ENCODE measurements around the gene EFHD1. TPM values are rescaled to one million over a fixed set of nuclear protein-coding genes. Genes with fewer than 3 reads are reported as not detected.

The EFHD1 gene
- total and polyA plus RNA-seq, 8 donors = 3.5 to 13.6 (median 5.0) TPM

DNA sequence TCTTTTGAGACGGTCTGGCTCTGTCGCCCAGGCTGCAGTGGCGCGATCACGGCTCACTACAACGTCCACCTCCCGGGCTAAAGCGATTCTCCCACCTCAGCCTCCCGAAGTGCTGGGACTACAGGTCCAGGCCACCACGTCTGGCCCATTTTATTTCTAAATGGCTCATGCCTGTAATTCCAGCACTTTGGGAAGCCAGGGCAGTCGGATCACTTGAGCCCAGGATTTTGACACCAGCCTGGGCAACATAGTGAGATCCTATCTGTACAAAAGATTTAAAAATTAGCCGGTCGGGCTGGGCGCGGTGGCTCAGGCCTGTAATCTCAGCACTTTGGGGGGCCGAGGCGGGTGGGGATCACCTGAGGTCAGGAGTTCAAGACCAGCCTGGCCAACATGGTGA lies 26.4 kb upstream of the EFHD1 start:
- Histone ChIP-seq H3K27ac (no peak overlapping the region), H3K9me3 (no peaks in the 10 kb centered on the region), H3K4me1 (peaks cover 0 to 4% of the 10 kb centered on the region in 2 donors), H3K36me3 (no peaks in the 10 kb centered on the region), H3K4me3 (no peak overlapping the region), H3K27me3 (no peaks in the 10 kb centered on the region)
- intact Hi-C loops (cut with DNase I) = no loop called here
- ATAC-seq = no peak
- TF ChIP-seq, protein P1, sequence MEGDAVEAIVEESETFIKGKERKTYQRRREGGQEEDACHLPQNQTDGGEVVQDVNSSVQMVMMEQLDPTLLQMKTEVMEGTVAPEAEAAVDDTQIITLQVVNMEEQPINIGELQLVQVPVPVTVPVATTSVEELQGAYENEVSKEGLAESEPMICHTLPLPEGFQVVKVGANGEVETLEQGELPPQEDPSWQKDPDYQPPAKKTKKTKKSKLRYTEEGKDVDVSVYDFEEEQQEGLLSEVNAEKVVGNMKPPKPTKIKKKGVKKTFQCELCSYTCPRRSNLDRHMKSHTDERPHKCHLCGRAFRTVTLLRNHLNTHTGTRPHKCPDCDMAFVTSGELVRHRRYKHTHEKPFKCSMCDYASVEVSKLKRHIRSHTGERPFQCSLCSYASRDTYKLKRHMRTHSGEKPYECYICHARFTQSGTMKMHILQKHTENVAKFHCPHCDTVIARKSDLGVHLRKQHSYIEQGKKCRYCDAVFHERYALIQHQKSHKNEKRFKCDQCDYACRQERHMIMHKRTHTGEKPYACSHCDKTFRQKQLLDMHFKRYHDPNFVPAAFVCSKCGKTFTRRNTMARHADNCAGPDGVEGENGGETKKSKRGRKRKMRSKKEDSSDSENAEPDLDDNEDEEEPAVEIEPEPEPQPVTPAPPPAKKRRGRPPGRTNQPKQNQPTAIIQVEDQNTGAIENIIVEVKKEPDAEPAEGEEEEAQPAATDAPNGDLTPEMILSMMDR (IDR thresholded peaks at IDR 0.05) = no peak
- DNase-seq = no peak

DNA sequence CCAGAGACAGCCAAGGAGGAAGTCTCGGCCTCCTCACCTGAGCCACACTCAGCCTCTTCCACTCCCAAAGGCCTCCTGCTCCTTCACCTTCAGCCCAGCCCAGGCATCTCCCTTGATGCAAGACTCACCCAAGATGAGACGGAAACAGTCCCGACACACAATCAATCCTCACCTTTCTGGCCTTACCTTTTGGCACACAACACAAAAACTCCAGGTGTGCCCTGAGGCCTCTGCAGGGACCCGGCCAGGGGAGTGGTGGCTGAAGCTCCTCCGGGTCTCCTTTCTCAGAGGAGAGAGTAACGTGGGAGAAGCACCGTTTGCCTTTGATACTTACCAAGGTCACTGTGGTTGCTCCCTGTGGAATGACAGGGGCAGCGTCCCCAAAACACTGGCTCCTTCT lies 23.8 kb upstream of the EFHD1 start:
- Histone ChIP-seq H3K9me3 (no peaks in the 10 kb centered on the region), H3K36me3 (no peaks in the 10 kb centered on the region), H3K27ac (no peak overlapping the region), H3K4me3 (no peak overlapping the region), H3K4me1 (peaks cover 0 to 4% of the 10 kb centered on the region in 2 donors), H3K27me3 (no peaks in the 10 kb centered on the region)
- ATAC-seq (no peak), DNase-seq (no peak)
- TF ChIP-seq, protein P1 (IDR thresholded peaks at IDR 0.05) = no peak
- intact Hi-C loops (cut with DNase I) = no loop called here

DNA sequence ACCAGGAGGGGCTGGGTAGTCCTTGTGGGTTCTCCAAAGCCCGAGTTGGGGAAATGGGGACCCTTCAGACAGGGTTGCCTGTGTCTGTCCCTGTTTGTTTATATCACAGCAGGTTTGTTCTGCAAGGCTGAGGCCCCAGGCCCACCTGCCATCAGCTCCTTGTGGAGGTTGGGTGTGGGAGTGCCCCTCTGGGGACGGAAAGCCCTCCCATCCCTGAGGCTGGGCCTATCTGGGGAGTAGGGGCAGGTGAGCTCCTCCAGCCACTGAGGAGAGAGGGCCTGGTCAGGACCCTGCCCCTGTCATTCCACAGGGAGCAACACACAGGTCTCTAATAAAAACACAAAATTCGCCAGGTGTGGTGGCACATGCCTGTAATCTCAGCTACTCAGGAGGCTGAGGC lies 23.3 kb upstream of the EFHD1 start:
- TF ChIP-seq, protein P1 (IDR thresholded peaks at IDR 0.05) = no peak
- DNase-seq (no peak), ATAC-seq (no peak)
- Histone ChIP-seq H3K4me3 (no peak overlapping the region), H3K27me3 (no peaks in the 10 kb centered on the region), H3K9me3 (no peaks in the 10 kb centered on the region), H3K36me3 (no peaks in the 10 kb centered on the region), H3K27ac (no peak overlapping the region), H3K4me1 (peaks cover 0 to 4% of the 10 kb centered on the region in 2 donors)
- intact Hi-C loops (cut with DNase I) = no loop called here

DNA sequence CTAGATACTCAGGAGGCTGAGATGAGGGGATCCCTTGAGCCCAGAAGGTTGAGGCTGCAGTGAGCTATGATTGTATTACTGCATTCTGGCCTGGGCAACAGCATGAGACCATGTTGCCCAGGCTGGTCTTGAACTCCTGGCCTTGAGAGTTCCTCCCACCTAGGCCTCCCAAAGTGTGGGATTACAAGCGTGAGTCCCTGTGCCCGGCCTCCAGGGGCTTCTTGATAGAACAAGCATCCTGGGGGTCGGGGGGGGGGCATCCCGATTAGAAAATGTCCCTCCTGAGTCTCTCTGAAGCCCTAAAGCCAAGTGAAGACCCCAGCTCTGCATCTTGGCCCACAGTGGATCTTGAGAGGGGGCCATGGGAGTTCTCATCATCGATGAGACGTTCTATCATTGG lies 22.3 kb upstream of the EFHD1 start:
- Histone ChIP-seq H3K4me1 (no peaks in the 10 kb centered on the region), H3K27me3 (no peaks in the 10 kb centered on the region), H3K36me3 (no peaks in the 10 kb centered on the region), H3K27ac (no peak overlapping the region), H3K9me3 (no peaks in the 10 kb centered on the region), H3K4me3 (no peak overlapping the region)
- intact Hi-C loops (cut with DNase I) = no loop called here
- DNase-seq (no peak), ATAC-seq (no peak)
- TF ChIP-seq, protein P1 (IDR thresholded peaks at IDR 0.05) = no peak

DNA sequence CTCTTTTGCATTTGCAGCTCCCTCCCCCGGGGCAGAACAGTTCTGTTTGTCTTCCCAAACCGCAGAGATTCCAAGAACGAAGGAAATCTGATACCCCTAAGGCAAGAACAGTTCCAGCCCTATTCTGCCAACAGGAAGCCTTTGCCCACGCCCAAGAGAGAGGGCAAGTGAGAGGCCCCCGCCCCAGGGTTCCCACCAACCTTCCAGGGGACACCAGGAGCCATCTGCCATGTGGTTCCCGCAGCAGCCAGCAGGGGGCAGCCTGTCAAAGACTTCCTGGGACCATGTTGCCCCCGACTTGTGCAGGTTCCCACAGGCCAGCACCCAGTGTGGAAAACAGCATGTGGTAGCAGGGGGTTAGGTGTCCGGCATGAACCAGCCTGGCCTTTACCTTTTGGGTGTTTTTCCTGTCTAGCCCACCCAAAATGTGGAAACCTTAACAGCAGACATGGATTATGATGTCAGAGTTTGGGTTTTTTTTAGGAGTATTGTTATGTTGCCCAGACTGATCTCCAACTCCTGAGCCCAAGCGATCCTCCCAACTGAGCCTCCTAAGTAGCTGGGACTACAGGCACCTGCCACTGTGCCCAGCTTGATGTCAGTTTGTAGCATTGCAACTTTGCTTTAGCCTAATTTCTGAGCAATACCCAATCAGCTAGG lies 21.7 kb upstream of the EFHD1 start:
- DNase-seq (peak in 3 of 4 donors; percentile 28 to 90 (median 41)), ATAC-seq (peak; percentile 82)
- intact Hi-C loops (cut with DNase I) = no loop called here

More for the DNA sequence above, 21.7 kb upstream of the EFHD1 start:
- Histone ChIP-seq H3K36me3 (no peaks in the 10 kb centered on the region), H3K4me3 (no peak overlapping the region), H3K9me3 (no peaks in the 10 kb centered on the region), H3K4me1 (no peaks in the 10 kb centered on the region), H3K27me3 (no peaks in the 10 kb centered on the region), H3K27ac (no peak overlapping the region)
- TF ChIP-seq, protein P1 (IDR thresholded peaks at IDR 0.05) = peak; percentile 70 to 84

Data from left lung (tissue), 10 donors.